ENCODE measurements around the gene RLIM. TPM values are rescaled to one million over a fixed set of nuclear protein-coding genes. Genes with fewer than 3 reads are reported as not detected.

The RLIM gene, protein sequence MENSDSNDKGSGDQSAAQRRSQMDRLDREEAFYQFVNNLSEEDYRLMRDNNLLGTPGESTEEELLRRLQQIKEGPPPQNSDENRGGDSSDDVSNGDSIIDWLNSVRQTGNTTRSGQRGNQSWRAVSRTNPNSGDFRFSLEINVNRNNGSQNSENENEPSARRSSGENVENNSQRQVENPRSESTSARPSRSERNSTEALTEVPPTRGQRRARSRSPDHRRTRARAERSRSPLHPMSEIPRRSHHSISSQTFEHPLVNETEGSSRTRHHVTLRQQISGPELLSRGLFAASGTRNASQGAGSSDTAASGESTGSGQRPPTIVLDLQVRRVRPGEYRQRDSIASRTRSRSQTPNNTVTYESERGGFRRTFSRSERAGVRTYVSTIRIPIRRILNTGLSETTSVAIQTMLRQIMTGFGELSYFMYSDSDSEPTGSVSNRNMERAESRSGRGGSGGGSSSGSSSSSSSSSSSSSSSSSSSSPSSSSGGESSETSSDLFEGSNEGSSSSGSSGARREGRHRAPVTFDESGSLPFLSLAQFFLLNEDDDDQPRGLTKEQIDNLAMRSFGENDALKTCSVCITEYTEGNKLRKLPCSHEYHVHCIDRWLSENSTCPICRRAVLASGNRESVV
- 12.9 to 20.9 TPM (median 16.1 TPM) in 5 replicates for total RNA-seq (2022; extraction: Qiagen RNA extraction)

DNA sequence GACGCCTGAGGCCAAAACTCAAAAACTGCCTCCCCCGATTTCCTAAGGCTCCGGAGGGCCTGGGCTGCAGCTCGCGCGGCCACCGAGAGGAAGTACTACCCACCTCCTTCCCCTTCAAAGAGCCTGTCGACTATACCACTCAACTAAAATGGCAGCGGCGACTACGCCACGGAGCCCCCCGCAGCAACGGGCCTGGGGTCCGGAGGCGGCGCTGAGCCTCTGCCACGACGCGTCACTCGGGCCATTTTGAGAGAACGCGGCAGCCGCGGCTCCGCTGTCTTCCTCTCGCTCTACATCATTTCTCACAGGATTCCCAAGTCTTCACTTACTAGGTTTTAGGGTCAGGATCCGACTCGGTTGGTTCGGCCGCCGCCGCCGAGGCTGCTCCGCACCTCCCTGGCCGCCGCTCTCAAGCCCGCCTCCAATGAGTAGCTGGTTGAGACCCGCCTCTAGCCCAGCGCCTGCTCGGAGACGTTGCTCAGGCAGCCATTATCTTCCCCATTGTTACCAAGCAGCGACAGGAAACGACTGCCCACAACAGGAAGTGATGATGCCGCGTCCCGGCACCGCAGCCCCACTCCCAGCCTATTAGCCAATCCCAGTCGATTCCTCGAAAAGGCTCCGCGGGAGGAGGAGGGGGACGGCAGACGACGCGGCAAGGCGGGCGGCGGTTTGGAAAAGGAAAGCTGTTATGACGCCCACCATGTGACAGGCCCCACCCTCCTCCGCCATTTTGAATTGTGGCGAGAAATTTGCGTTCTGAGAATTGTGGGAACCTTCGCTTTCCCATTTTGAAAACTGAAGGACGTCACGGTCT, at the start of gene RLIM:
Gene RLIM (minus strand): TSS at position 532 of the 817 bp plus-strand sequence. CDS start 18,647 bp downstream, outside the sequence.

Other genes starting within 250 kb of the RLIM start
- 17.8 to 25.1 TPM (median 19.9 TPM) in 5 replicates for gene SLC16A2, start 193.1 kb downstream of the RLIM start, total RNA-seq (2022; extraction: Qiagen RNA extraction)

Measured in A549 treated with Hydrocortisone at 1 μM for 4 hours (cell line).